Glutamatergic neuron (in vitro differentiated cells): ENCODE results near the gene FPGS. TPM values are rescaled to one million over a fixed set of nuclear protein-coding genes. Genes with fewer than 3 reads are reported as not detected.

Experiments
- DNase-seq: peaks from one replicate; pipeline ENCODE4 v3.0.0; 2022
- H3K27ac Mint-ChIP-seq: one replicate; pipeline ENCODE4 v1.8.0; 2020; ENCODE audit warnings: mild to moderate bottlenecking, mixed read lengths, inconsistent platforms; ENCODE audit not compliant: unreplicated experiment
- H3K27me3 Mint-ChIP-seq: one replicate; pipeline ENCODE4 v1.8.0; 2020; ENCODE audit warnings: mild to moderate bottlenecking, moderate library complexity, mixed read lengths, inconsistent platforms; ENCODE audit not compliant: unreplicated experiment
- H3K36me3 Mint-ChIP-seq: one replicate; pipeline ENCODE4 v1.8.0; 2020; ENCODE audit warnings: mild to moderate bottlenecking, mixed read lengths, inconsistent platforms; ENCODE audit not compliant: unreplicated experiment
- H3K4me1 Mint-ChIP-seq: one replicate; pipeline ENCODE4 v1.8.0; 2020; ENCODE audit warnings: mild to moderate bottlenecking, low read depth, mixed read lengths, inconsistent platforms; ENCODE audit not compliant: unreplicated experiment
- H3K4me3 Mint-ChIP-seq: one replicate; pipeline ENCODE4 v1.8.0; 2020; ENCODE audit warnings: mild to moderate bottlenecking, mixed read lengths, inconsistent platforms; ENCODE audit not compliant: unreplicated experiment
- H3K9me3 Mint-ChIP-seq: one replicate; pipeline ENCODE4 v1.8.0; 2020; ENCODE audit warnings: mild to moderate bottlenecking, moderate library complexity, mixed read lengths, inconsistent platforms; ENCODE audit not compliant: unreplicated experiment
- CTCF ChIP-seq: fragments of 200-600 bp; sonication (generic); IDR thresholded peaks from one replicate; pipeline ENCODE4 v1.5.0; 2021; ENCODE audit not compliant: partially characterized antibody, unreplicated experiment
- total RNA-seq: library from RNA; stranded (reverse); fragmentation: NEBNext Ultra II Directional; extraction: Animal tissue kit (Norgen Biotek cat#: 25700); gene quantifications from one replicate; pipeline ENCODE4 v1.2.1, GENCODE V29; 2021; ENCODE audit not compliant: unreplicated experiment

The FPGS gene
- total RNA-seq, 1 donor from 2014 or later: 44.2 TPM

GRCh38 chr9:127761491-127761956 lies 41.2 kb upstream of the FPGS start:
- Mint-ChIP-seq H3K4me3 (no peak overlapping the region), H3K27me3 (peaks cover 15% of the 10 kb centered on the region), H3K27ac (no peak overlapping the region), H3K36me3 (no peaks in the 10 kb centered on the region), H3K4me1 (peaks cover 26% of the 10 kb centered on the region), H3K9me3 (peaks cover 8% of the 10 kb centered on the region)
- TF ChIP-seq CTCF: no peak
- peak; percentile 22 for DNase-seq

DNA sequence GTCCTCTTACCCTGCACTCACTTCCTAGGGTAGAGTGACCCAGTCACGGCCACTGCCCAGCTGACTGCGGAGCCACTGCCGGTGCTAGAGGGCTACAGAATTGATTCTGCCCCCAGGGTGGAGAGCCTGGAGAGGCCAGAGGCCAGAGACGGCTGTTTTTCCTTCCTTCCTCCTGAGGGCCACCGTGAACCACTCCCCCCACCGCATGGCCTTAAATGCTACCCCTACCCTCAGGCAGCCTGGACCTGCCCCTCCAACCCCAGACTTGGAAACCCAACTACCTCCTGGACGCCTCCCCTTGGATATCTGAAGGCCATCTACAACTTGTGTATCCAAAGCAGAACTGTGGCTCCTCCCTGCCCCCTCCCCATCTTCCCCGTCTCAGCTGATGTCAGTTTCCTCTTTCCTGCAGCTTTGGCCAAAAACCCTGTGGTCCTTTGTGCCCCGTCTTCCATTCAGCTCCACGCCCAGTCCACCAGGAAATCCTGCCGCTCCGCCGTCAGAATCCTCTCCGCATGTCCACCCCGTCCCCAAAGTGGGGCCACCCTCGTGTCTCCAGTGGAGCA lies 40.5 kb upstream of the FPGS start:
- TF ChIP-seq CTCF: no peak
- Mint-ChIP-seq H3K4me3 (no peak overlapping the region), H3K36me3 (no peaks in the 10 kb centered on the region), H3K4me1 (peaks cover 28% of the 10 kb centered on the region), H3K27me3 (peaks cover 15% of the 10 kb centered on the region), H3K27ac (peak overlapping the region; percentile 44), H3K9me3 (peaks cover 8% of the 10 kb centered on the region)
- DNase-seq: peak; percentile 28

- peak; percentile 28 for TF ChIP-seq CTCF
- Mint-ChIP-seq H3K4me1 (peaks cover 37% of the 10 kb centered on the region), H3K4me3 (no peak overlapping the region), H3K9me3 (peaks cover 11% of the 10 kb centered on the region), H3K27me3 (peaks cover 18% of the 10 kb centered on the region), H3K36me3 (no peaks in the 10 kb centered on the region), H3K27ac (peak overlapping the region; percentile 53)
- peak; percentile 42 for DNase-seq
Observed at GRCh38 chr9:127763918-127764384, 38.7 kb upstream of the FPGS start.

- TF ChIP-seq CTCF: no peak
- no peak overlapping the region for H3K27ac Mint-ChIP-seq
- peaks cover 21% of the 10 kb centered on the region for H3K27me3 Mint-ChIP-seq
- peaks cover 40% of the 10 kb centered on the region for H3K4me1 Mint-ChIP-seq
- peaks cover 13% of the 10 kb centered on the region for H3K9me3 Mint-ChIP-seq
- peak overlapping the region; percentile 42 for H3K4me3 Mint-ChIP-seq
- DNase-seq: no peak
- no peaks in the 10 kb centered on the region for H3K36me3 Mint-ChIP-seq
Observed at GRCh38 chr9:127765418-127765817, 37.3 kb upstream of the FPGS start.

GRCh38 chr9:127767410-127767809 lies 35.3 kb upstream of the FPGS start:
- H3K4me3 Mint-ChIP-seq: peak overlapping the region; percentile 56

More at GRCh38 chr9:127767410-127767809, 35.3 kb upstream of the FPGS start:
- TF ChIP-seq CTCF: no peak
- peaks cover 36% of the 10 kb centered on the region for H3K4me1 Mint-ChIP-seq
- H3K9me3 Mint-ChIP-seq: peaks cover 13% of the 10 kb centered on the region
- H3K27me3 Mint-ChIP-seq: peaks cover 19% of the 10 kb centered on the region
- H3K36me3 Mint-ChIP-seq: no peaks in the 10 kb centered on the region
- no peak for DNase-seq
- H3K27ac Mint-ChIP-seq: peak overlapping the region; percentile 80
